ENCODE results near the gene LMBRD1.

GRCh38 chr6:69816026-69816425 lies 19.2 kb upstream of the LMBRD1 start:
- TF ChIP-seq EZH2 (IDR thresholded peaks at IDR 0.05; ENCODE audit: low read length) = no peak
- TF ChIP-seq, protein P1, sequence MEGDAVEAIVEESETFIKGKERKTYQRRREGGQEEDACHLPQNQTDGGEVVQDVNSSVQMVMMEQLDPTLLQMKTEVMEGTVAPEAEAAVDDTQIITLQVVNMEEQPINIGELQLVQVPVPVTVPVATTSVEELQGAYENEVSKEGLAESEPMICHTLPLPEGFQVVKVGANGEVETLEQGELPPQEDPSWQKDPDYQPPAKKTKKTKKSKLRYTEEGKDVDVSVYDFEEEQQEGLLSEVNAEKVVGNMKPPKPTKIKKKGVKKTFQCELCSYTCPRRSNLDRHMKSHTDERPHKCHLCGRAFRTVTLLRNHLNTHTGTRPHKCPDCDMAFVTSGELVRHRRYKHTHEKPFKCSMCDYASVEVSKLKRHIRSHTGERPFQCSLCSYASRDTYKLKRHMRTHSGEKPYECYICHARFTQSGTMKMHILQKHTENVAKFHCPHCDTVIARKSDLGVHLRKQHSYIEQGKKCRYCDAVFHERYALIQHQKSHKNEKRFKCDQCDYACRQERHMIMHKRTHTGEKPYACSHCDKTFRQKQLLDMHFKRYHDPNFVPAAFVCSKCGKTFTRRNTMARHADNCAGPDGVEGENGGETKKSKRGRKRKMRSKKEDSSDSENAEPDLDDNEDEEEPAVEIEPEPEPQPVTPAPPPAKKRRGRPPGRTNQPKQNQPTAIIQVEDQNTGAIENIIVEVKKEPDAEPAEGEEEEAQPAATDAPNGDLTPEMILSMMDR (optimal IDR thresholded peaks at IDR 0.05 in 1 of 3, IDR thresholded peaks at IDR 0.05 in 1 of 3, conservative IDR thresholded peaks at IDR 0.05 in 1 of 3; ENCODE audit: extremely low read depth in 1 of 3, insufficient read depth in 2 of 3, low read length in 3 of 3) = no peak
